Testis (tissue), 3 donors: ENCODE results near the gene FLYWCH1. TPM values are rescaled to one million over a fixed set of nuclear protein-coding genes. Genes with fewer than 3 reads are reported as not detected.

Experiments used
- DNase-seq: peaks from one replicate; pipeline ENCODE4 v3.0.0-alpha.2; 2019
- H3K27ac ChIP-seq, 2 donors: fragments of 200-600 bp; sonication (generic); one replicate each; pipeline ENCODE4 v1.5.1; 2019
- H3K27me3 ChIP-seq: fragments of 200-600 bp; sonication (generic); one replicate; pipeline ENCODE4 v1.5.1; 2019
- H3K36me3 ChIP-seq: fragments of 200-600 bp; sonication (generic); one replicate; pipeline ENCODE4 v1.5.1; 2017; ENCODE audit warnings: low read depth; ENCODE audit errors: missing control alignments
- H3K4me1 ChIP-seq: fragments of 200-600 bp; sonication (generic); one replicate; pipeline ENCODE4 v1.5.1; 2019
- H3K4me3 ChIP-seq, 2 donors: fragments of 200-600 bp; sonication (generic); one replicate each; pipeline ENCODE4 v1.5.1; 2017 to 2019
- H3K9me3 ChIP-seq: fragments of 200-600 bp; sonication (generic); one replicate; pipeline ENCODE4 v1.5.1; 2017
- POLR2A ChIP-seq: fragments of 450-650 bp; IDR thresholded peaks from one replicate; pipeline ENCODE4 v1.6.1; 2017; ENCODE audit warnings: antibody characterized with exemption, mild to moderate bottlenecking, moderate library complexity
- WGBS, 2 donors: methylation state at CpG; one replicate each; pipeline ENCODE4 v1.1.5; 2018; 5-methylcytosine and 5-hydroxymethylcytosine counted together
- intact Hi-C: fragments of 100-400 bp; cut with DNase I; formaldehyde crosslinking; loops from one replicate; pipeline ENCODE4 v1.15.1; 2023; ENCODE audit warnings: low total_unique reads
- polyA plus RNA-seq: library from polyadenylated mRNA; stranded (reverse); fragments of 350-450 nt; fragmentation: Illumina TruSeq; extraction: RNeasy Lipid Tissue Mini Kit (QIAGEN cat#74804); gene quantifications from one replicate; pipeline ENCODE4 v1.2.3, GENCODE V29; 2014; ENCODE audit warnings: low read depth, low replicate concordance; ENCODE audit not compliant: insufficient read depth
- small RNA-seq, 2 donors: library from RNA; depleted of rRNA; stranded (forward); fragments of <200 nt; gene quantifications; one replicate each; pipeline ENCODE3, GENCODE V24; 2016
- total RNA-seq, 2 donors: library from RNA; depleted of rRNA; stranded (reverse); fragments of >200 nt; gene quantifications; one replicate each; pipeline ENCODE4 v1.2.3, GENCODE V29; 2016
- TF ChIP-seq, protein P1 (sequence below), 3 experiments: fragments of 450-650 bp in 2 of 3; fragments of 200-600 bp in 1 of 3; sonication (generic) in 1 of 3; IDR thresholded peaks; one replicate each; pipeline ENCODE4 v1.5.1; 2016 to 2019; ENCODE audit warnings: antibody characterized with exemption in 3 of 3, mild to moderate bottlenecking in 2 of 3, moderate library complexity in 1 of 3

Gene FLYWCH1
- total and polyA plus RNA-seq, 3 donors from 2014 or later = 12.5 to 31.0 (median 26.7) TPM

DNA sequence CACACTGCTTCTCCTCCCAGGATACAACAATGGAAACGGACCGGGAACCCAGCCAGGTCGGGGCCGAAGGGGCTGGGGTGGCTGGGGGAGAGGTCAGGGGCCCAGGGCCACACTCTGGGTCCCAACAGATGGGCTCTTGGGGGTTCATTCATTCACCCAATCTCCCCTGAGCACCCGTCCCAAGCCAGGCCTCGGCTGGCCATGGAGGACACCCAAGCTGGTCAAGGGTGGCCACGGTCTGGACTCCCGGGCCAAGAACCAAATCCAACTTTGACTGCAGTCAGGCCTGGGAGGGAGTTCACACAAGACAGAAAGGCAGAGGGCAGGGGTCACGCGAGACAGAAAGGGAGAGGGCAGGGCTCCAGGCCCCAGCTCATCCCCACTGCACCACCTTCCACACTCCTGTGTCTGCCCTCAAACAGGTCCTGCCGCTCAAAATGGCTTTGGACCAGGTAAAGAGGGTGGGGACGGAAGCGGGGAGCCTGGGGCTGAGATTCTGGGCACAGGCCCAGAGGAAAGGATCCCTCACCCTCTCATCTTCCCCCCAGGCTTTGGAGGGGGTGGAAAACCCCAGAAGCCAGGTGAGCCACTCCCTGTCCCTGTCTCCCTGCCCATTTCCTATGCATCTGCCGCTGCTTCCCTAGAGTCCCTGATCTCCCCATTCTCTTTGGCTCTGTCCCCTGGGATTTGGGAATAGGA, 80.8 kb downstream of the FLYWCH1 start:
- intact Hi-C loops = no loop called here
- Histone ChIP-seq H3K27me3 (no peaks in the 10 kb centered on the region), H3K27ac (no peak overlapping the region), H3K9me3 (no peaks in the 10 kb centered on the region), H3K4me3 (no peak overlapping the region), H3K36me3 (no peaks in the 10 kb centered on the region), H3K4me1 (no peaks in the 10 kb centered on the region)
- TF ChIP-seq, protein P1, sequence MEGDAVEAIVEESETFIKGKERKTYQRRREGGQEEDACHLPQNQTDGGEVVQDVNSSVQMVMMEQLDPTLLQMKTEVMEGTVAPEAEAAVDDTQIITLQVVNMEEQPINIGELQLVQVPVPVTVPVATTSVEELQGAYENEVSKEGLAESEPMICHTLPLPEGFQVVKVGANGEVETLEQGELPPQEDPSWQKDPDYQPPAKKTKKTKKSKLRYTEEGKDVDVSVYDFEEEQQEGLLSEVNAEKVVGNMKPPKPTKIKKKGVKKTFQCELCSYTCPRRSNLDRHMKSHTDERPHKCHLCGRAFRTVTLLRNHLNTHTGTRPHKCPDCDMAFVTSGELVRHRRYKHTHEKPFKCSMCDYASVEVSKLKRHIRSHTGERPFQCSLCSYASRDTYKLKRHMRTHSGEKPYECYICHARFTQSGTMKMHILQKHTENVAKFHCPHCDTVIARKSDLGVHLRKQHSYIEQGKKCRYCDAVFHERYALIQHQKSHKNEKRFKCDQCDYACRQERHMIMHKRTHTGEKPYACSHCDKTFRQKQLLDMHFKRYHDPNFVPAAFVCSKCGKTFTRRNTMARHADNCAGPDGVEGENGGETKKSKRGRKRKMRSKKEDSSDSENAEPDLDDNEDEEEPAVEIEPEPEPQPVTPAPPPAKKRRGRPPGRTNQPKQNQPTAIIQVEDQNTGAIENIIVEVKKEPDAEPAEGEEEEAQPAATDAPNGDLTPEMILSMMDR (IDR thresholded peaks at IDR 0.05) = no peak
- no peak for TF ChIP-seq POLR2A
- no peak for DNase-seq
- WGBS, 2 donors = 86 to 89% methylated on average over 6 to 14 of the region's 14 CpGs

DNA sequence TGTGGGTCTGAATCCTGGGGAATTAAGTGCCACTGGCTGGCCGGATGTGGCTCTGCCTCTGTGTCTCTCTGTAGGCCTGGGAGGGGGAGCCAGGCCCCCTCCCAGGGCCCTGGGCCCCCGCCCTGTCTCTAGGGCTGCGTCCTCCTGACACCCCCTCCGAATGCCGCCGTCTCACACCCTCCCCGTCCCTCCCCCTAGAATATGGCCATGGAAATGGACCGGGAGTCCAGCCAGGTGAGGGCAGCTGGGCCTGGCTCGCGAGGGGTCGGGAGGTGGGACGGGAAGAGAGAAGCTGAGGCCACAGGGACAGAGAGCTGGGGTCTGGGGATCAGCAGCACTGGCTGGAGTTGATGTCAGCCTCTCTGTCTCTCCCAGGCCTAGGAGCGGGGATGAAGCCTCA, 84.6 kb downstream of the FLYWCH1 start:
- intact Hi-C loops = no loop called here
- 73 to 98% methylated on average over 6 to 13 of the region's 13 CpGs for WGBS, 2 donors
- Histone ChIP-seq H3K4me3 (no peak overlapping the region), H3K4me1 (no peaks in the 10 kb centered on the region), H3K36me3 (no peaks in the 10 kb centered on the region), H3K27ac (no peak overlapping the region), H3K27me3 (no peaks in the 10 kb centered on the region), H3K9me3 (no peaks in the 10 kb centered on the region)
- DNase-seq = no peak
- TF ChIP-seq, protein P1 (IDR thresholded peaks at IDR 0.05) = no peak
- TF ChIP-seq POLR2A = no peak

DNA sequence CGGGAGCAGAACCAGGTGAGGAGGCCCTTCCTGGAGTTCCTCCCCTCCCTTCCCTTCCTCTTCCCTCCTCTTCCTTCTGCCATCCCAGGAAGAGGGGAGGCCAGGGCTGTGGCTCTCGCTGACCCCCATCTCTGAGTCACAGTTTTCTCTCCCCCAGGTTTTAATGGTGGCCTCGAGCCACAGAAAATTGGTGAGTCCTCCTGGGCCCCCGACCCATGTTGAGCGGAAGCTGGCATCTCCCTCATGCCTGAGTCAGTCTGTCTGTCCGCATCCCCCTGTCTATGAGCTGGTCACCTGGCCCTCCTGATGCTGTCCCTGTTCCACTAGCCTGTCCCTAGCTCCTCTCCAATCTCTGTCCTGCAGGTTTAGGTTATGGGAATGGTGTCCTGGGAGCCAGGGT, 88.2 kb downstream of the FLYWCH1 start:
- WGBS, 2 donors = 89 to 93% methylated on average over 6 of the region's 6 CpGs
- Histone ChIP-seq H3K4me3 (no peak overlapping the region), H3K27me3 (no peaks in the 10 kb centered on the region), H3K27ac (no peak overlapping the region), H3K9me3 (no peaks in the 10 kb centered on the region), H3K36me3 (no peaks in the 10 kb centered on the region), H3K4me1 (peaks cover 2% of the 10 kb centered on the region)
- no peak for TF ChIP-seq POLR2A
- TF ChIP-seq, protein P1 (IDR thresholded peaks at IDR 0.05) = no peak
- intact Hi-C loops = no loop called here
- DNase-seq = no peak

DNA sequence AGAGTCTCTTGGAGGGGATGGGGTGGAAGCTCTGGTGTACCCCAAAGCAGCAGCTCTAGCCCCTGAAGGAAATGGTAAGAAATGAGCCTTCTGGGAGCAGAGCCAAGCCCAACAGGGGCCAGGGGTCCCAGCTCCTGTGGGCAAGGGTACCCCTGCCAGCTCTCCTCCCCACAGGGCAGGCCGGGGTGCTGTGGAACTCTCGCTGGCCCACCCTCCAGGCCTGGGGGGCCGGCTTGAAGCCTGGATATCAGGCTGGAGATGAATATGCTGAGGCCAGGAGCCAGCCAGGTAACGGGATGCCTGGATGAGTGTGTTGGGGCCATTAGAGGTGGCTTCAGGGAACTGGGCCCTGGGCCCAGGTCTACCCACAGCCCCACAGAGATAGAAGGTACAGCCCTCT, 88.8 kb downstream of the FLYWCH1 start:
- TF ChIP-seq, protein P1 (IDR thresholded peaks at IDR 0.05) = no peak
- no peak for TF ChIP-seq POLR2A
- intact Hi-C loops = no loop called here
- no peak overlapping the region for H3K27ac ChIP-seq
- H3K36me3 ChIP-seq = no peaks in the 10 kb centered on the region
- H3K4me1 ChIP-seq = peaks cover 4% of the 10 kb centered on the region
- H3K27me3 ChIP-seq = no peaks in the 10 kb centered on the region
- 86% methylated on average over 4 of the region's 4 CpGs; no CpG with 5 or more reads in 1 of the 2 donors for WGBS, 2 donors
- H3K9me3 ChIP-seq = no peaks in the 10 kb centered on the region
- no peak for DNase-seq
- no peak overlapping the region for H3K4me3 ChIP-seq

Small RNAs within 50 kb of the gene (small RNA-seq; reads per million reads assigned to genes)
- gene LINC00514 = 0 reads per million in 2 donors

Other genes starting within 250 kb of the FLYWCH1 start
- gene KCTD5, start 229.4 kb upstream of the FLYWCH1 start, total RNA-seq = 10 to 100 TPM; 63.9 to 72.2 TPM
- 33.3 TPM for gene KCTD5, start 229.4 kb upstream of the FLYWCH1 start, polyA plus RNA-seq
- gene PRSS27, start 191.7 kb upstream of the FLYWCH1 start, total RNA-seq = 1 to 10 TPM; 6.4 to 6.7 TPM
- 4.3 TPM for gene PRSS27, start 191.7 kb upstream of the FLYWCH1 start, polyA plus RNA-seq
- gene SRRM2, start 159.3 kb upstream of the FLYWCH1 start, total RNA-seq = 100 to 1,000 TPM; 446 to 738 TPM
- 526 TPM for gene SRRM2, start 159.3 kb upstream of the FLYWCH1 start, polyA plus RNA-seq
- 100 to 1,000 TPM; 377 to 381 TPM for gene ELOB, start 134.7 kb upstream of the FLYWCH1 start, total RNA-seq
- gene ELOB, start 134.7 kb upstream of the FLYWCH1 start, polyA plus RNA-seq = 582 TPM
- gene PRSS33, start 124.4 kb upstream of the FLYWCH1 start, total RNA-seq = under 1 TPM in 1 of 2 donors, not detected in 1; 0.93 TPM
- 4.4 TPM for gene PRSS33, start 124.4 kb upstream of the FLYWCH1 start, polyA plus RNA-seq
- gene PRSS41, start 113.5 kb upstream of the FLYWCH1 start, total RNA-seq = 1 to 10 TPM in 1 of 2 donors, under 1 TPM in 1; 0.43 to 2.1 TPM
- 0.88 TPM for gene PRSS41, start 113.5 kb upstream of the FLYWCH1 start, polyA plus RNA-seq
- 100 to 1,000 TPM in 1 of 2 donors, 10 to 100 TPM in 1; 62.5 to 130 TPM for gene PRSS21, start 94.7 kb upstream of the FLYWCH1 start, total RNA-seq
- 153 TPM for gene PRSS21, start 94.7 kb upstream of the FLYWCH1 start, polyA plus RNA-seq
- 1 to 10 TPM; 1.7 to 3.5 TPM for gene ZG16B, start 81.6 kb upstream of the FLYWCH1 start, total RNA-seq
- 1.8 TPM for gene ZG16B, start 81.6 kb upstream of the FLYWCH1 start, polyA plus RNA-seq
- gene PRSS22, start 53.8 kb upstream of the FLYWCH1 start, total RNA-seq = not detected
- gene PRSS22, start 53.8 kb upstream of the FLYWCH1 start, polyA plus RNA-seq = 0.38 TPM
- 10 to 100 TPM; 96.1 to 96.5 TPM for gene FLYWCH2, start 28.7 kb upstream of the FLYWCH1 start, total RNA-seq
- gene FLYWCH2, start 28.7 kb upstream of the FLYWCH1 start, polyA plus RNA-seq = 42.3 TPM
- gene KREMEN2, start 52.3 kb downstream of the FLYWCH1 start, total RNA-seq = 1 to 10 TPM; 1.7 TPM
- 0.86 TPM for gene KREMEN2, start 52.3 kb downstream of the FLYWCH1 start, polyA plus RNA-seq
- gene PAQR4, start 57.4 kb downstream of the FLYWCH1 start, total RNA-seq = 1 to 10 TPM; 6.4 to 7.1 TPM
- 6.2 TPM for gene PAQR4, start 57.4 kb downstream of the FLYWCH1 start, polyA plus RNA-seq
- 100 to 1,000 TPM in 1 of 2 donors, 10 to 100 TPM in 1; 76.4 to 146 TPM for gene PKMYT1, start 68.5 kb downstream of the FLYWCH1 start, total RNA-seq
- 119 TPM for gene PKMYT1, start 68.5 kb downstream of the FLYWCH1 start, polyA plus RNA-seq
- under 1 TPM; 0.37 to 0.39 TPM for gene CLDN9, start 101.0 kb downstream of the FLYWCH1 start, total RNA-seq
- gene CLDN9, start 101.0 kb downstream of the FLYWCH1 start, polyA plus RNA-seq = 0.34 TPM
- gene CLDN6, start 106.3 kb downstream of the FLYWCH1 start, total RNA-seq = under 1 TPM; 0.55 to 0.74 TPM
- 0.70 TPM for gene CLDN6, start 106.3 kb downstream of the FLYWCH1 start, polyA plus RNA-seq
- 10 to 100 TPM; 16.8 to 33.4 TPM for gene TNFRSF12A, start 108.4 kb downstream of the FLYWCH1 start, total RNA-seq
- gene TNFRSF12A, start 108.4 kb downstream of the FLYWCH1 start, polyA plus RNA-seq = 12.8 TPM
- gene HCFC1R1, start 112.0 kb downstream of the FLYWCH1 start, total RNA-seq = 10 to 100 TPM; 30.2 to 39.4 TPM
- 94.5 TPM for gene HCFC1R1, start 112.0 kb downstream of the FLYWCH1 start, polyA plus RNA-seq
- gene THOC6, start 112.1 kb downstream of the FLYWCH1 start, total RNA-seq = 10 to 100 TPM; 17.3 to 27.3 TPM
- 19.6 TPM for gene THOC6, start 112.1 kb downstream of the FLYWCH1 start, polyA plus RNA-seq
- gene BICDL2, start 125.0 kb downstream of the FLYWCH1 start, total RNA-seq = 1 to 10 TPM in 1 of 2 donors, under 1 TPM in 1; 0.37 to 1.3 TPM
- 0.29 TPM for gene BICDL2, start 125.0 kb downstream of the FLYWCH1 start, polyA plus RNA-seq
- gene MMP25, start 134.6 kb downstream of the FLYWCH1 start, total RNA-seq = 1 to 10 TPM in 1 of 2 donors, under 1 TPM in 1; 0.62 to 1.5 TPM
- gene MMP25, start 134.6 kb downstream of the FLYWCH1 start, polyA plus RNA-seq = 0.53 TPM
- gene IL32, start 153.7 kb downstream of the FLYWCH1 start, total RNA-seq = 10 to 100 TPM; 27.1 to 33.0 TPM
- 62.2 TPM for gene IL32, start 153.7 kb downstream of the FLYWCH1 start, polyA plus RNA-seq
- gene ZSCAN10, start 187.4 kb downstream of the FLYWCH1 start, total RNA-seq = under 1 TPM; 0.79 to 0.93 TPM
- 0.91 TPM for gene ZSCAN10, start 187.4 kb downstream of the FLYWCH1 start, polyA plus RNA-seq
- gene ZNF205, start 200.7 kb downstream of the FLYWCH1 start, total RNA-seq = 10 to 100 TPM in 1 of 2 donors, 1 to 10 TPM in 1; 9.8 to 19.4 TPM
- 5.5 TPM for gene ZNF205, start 200.7 kb downstream of the FLYWCH1 start, polyA plus RNA-seq
- gene ZNF213, start 223.1 kb downstream of the FLYWCH1 start, total RNA-seq = 10 to 100 TPM; 43.1 to 57.3 TPM
- gene ZNF213, start 223.1 kb downstream of the FLYWCH1 start, polyA plus RNA-seq = 46.8 TPM